ENCODE measurements around the gene NHLH1. TPM values are rescaled to one million over a fixed set of nuclear protein-coding genes. Genes with fewer than 3 reads are reported as not detected.

The NHLH1 gene
- total RNA-seq, 1 experiment from 2014 or later, result 0.48 TPM

DNA sequence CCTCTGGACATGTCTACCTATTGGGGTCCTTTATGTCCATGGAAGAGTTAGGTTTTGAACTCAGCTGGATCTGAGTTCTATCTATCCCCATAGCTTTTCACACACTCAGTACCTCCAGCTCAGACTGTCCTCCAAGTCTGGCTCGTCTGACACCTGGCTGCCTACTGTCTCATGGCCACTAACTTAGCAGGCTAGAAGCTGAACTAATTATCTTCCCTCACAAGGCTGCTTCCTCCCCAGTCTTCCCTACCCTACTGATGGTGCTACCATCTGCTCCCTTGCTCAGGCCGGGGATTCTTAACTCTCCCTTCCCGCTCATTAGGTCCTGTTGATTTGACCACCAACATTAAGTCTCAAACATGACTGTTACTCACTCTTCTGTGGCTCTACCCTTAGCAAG lies 46.8 kb downstream of the NHLH1 start:
- Histone ChIP-seq H3K27me3 (ENCODE audit: low read length) (no peaks in the 10 kb centered on the region), H3K79me2 (ENCODE audit: low read length) (no peaks in the 10 kb centered on the region), H3K4me3 (ENCODE audit: low read length) (no peak overlapping the region), H3K9me2 (replicated peaks; ENCODE audit: insufficient read depth, low read length) (no peaks in the 10 kb centered on the region), H2AFZ (ENCODE audit: low read length) (no peak overlapping the region), H3K36me3 (ENCODE audit: insufficient read depth, low read length) (no peaks in the 10 kb centered on the region), H3K27ac (ENCODE audit: low read length) (no peak overlapping the region), H3K9me3 (ENCODE audit: low read length) (no peaks in the 10 kb centered on the region), H3K4me2 (ENCODE audit: low read depth, low read length, poor library complexity, severe bottlenecking) (no peak overlapping the region), H3K9ac (ENCODE audit: low read length) (no peak overlapping the region), H4K20me1 (ENCODE audit: insufficient read depth, low read depth, low read length) (no peaks in the 10 kb centered on the region), H3K4me1 (ENCODE audit: low read length) (no peaks in the 10 kb centered on the region)
- no peak for DNase-seq

DNA sequence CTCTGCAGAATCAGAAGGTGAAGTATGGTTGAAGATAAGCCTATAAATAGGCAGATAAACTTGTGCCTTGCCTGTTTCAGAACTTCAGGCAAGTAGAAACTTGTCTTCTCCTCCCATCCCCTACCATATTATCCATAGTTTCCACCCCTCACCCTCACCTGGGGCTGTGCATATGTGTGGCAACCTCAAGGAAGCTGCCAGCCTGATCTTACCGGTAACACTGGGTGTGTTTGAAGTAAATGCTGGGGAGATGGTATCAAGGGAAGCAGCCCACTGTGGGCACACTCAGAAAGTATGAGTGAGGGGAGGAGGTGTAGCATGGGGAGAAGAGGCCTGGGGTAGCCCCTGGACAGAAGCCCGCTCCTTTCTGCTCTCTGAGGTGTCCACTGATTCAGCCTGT lies 48.0 kb downstream of the NHLH1 start:
- Histone ChIP-seq H3K27ac (ENCODE audit: low read length) (no peak overlapping the region), H3K27me3 (ENCODE audit: low read length) (no peaks in the 10 kb centered on the region), H4K20me1 (ENCODE audit: insufficient read depth, low read depth, low read length) (no peaks in the 10 kb centered on the region), H3K9me2 (replicated peaks; ENCODE audit: insufficient read depth, low read length) (no peaks in the 10 kb centered on the region), H3K4me1 (ENCODE audit: low read length) (no peaks in the 10 kb centered on the region), H3K36me3 (ENCODE audit: insufficient read depth, low read length) (no peaks in the 10 kb centered on the region), H3K9me3 (ENCODE audit: low read length) (no peaks in the 10 kb centered on the region), H3K9ac (ENCODE audit: low read length) (no peak overlapping the region), H3K79me2 (ENCODE audit: low read length) (no peaks in the 10 kb centered on the region), H3K4me2 (ENCODE audit: low read depth, low read length, poor library complexity, severe bottlenecking) (no peak overlapping the region), H3K4me3 (ENCODE audit: low read length) (no peak overlapping the region), H2AFZ (ENCODE audit: low read length) (no peak overlapping the region)
- DNase-seq, result no peak

GRCh38 chr1:160415696-160416290 lies 48.9 kb downstream of the NHLH1 start:
- no peaks in the 10 kb centered on the region for H3K36me3 ChIP-seq (ENCODE audit: insufficient read depth, low read length)
- no peak overlapping the region for H3K27ac ChIP-seq (ENCODE audit: low read length)
- H4K20me1 ChIP-seq (ENCODE audit: insufficient read depth, low read depth, low read length), result no peaks in the 10 kb centered on the region
- H3K9me2 ChIP-seq (replicated peaks; ENCODE audit: insufficient read depth, low read length), result no peaks in the 10 kb centered on the region
- no peak overlapping the region for H3K4me2 ChIP-seq (ENCODE audit: low read depth, low read length, poor library complexity, severe bottlenecking)
- H3K79me2 ChIP-seq (ENCODE audit: low read length), result no peaks in the 10 kb centered on the region
- no peaks in the 10 kb centered on the region for H3K9me3 ChIP-seq (ENCODE audit: low read length)
- H3K4me3 ChIP-seq (ENCODE audit: low read length), result no peak overlapping the region
- H3K9ac ChIP-seq (ENCODE audit: low read length), result no peak overlapping the region
- no peak for DNase-seq
- no peak overlapping the region for H2AFZ ChIP-seq (ENCODE audit: low read length)
- no peaks in the 10 kb centered on the region for H3K4me1 ChIP-seq (ENCODE audit: low read length)
- H3K27me3 ChIP-seq (ENCODE audit: low read length), result no peaks in the 10 kb centered on the region

GRCh38 chr1:160416369-160416768 lies 49.5 kb downstream of the NHLH1 start:
- Histone ChIP-seq H3K27me3 (ENCODE audit: low read length) (no peaks in the 10 kb centered on the region), H4K20me1 (ENCODE audit: insufficient read depth, low read depth, low read length) (no peaks in the 10 kb centered on the region), H3K27ac (ENCODE audit: low read length) (no peak overlapping the region), H3K9ac (ENCODE audit: low read length) (no peak overlapping the region), H3K9me3 (ENCODE audit: low read length) (no peaks in the 10 kb centered on the region), H3K36me3 (ENCODE audit: insufficient read depth, low read length) (no peaks in the 10 kb centered on the region), H2AFZ (ENCODE audit: low read length) (no peak overlapping the region), H3K9me2 (replicated peaks; ENCODE audit: insufficient read depth, low read length) (no peaks in the 10 kb centered on the region), H3K79me2 (ENCODE audit: low read length) (no peaks in the 10 kb centered on the region), H3K4me3 (ENCODE audit: low read length) (no peak overlapping the region), H3K4me2 (ENCODE audit: low read depth, low read length, poor library complexity, severe bottlenecking) (no peak overlapping the region), H3K4me1 (ENCODE audit: low read length) (no peaks in the 10 kb centered on the region)
- no peak for DNase-seq

DNA sequence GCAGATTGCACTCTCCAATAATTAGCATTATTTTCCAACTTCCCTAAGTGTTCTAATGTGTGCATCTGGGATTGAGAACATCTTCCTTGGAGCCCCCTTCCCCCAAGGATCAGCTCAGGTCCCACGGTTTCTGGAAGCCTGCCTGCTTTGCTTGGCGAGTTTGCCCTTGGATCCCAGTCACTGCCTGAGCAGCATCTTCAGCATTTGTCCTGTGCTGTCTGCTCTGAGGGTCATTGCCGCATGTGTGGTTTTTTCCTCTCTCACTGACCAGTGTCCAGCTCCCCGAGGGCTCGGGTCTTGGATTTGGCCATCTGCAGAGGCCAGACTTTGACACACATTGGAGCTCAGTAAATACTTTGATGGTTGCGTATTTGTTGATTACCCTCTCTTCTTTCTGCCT lies 51.6 kb downstream of the NHLH1 start:
- Histone ChIP-seq H3K36me3 (ENCODE audit: insufficient read depth, low read length) (no peaks in the 10 kb centered on the region), H3K9me2 (replicated peaks; ENCODE audit: insufficient read depth, low read length) (no peaks in the 10 kb centered on the region), H4K20me1 (ENCODE audit: insufficient read depth, low read depth, low read length) (no peaks in the 10 kb centered on the region), H3K27ac (ENCODE audit: low read length) (no peak overlapping the region), H3K4me3 (ENCODE audit: low read length) (no peak overlapping the region), H3K4me1 (ENCODE audit: low read length) (no peaks in the 10 kb centered on the region), H3K27me3 (ENCODE audit: low read length) (no peaks in the 10 kb centered on the region), H2AFZ (ENCODE audit: low read length) (no peak overlapping the region), H3K9ac (ENCODE audit: low read length) (no peak overlapping the region), H3K79me2 (ENCODE audit: low read length) (no peaks in the 10 kb centered on the region), H3K4me2 (ENCODE audit: low read depth, low read length, poor library complexity, severe bottlenecking) (no peak overlapping the region), H3K9me3 (ENCODE audit: low read length) (no peaks in the 10 kb centered on the region)
- DNase-seq, result no peak

GRCh38 chr1:160419150-160419837 lies 52.4 kb downstream of the NHLH1 start:
- no peaks in the 10 kb centered on the region for H4K20me1 ChIP-seq (ENCODE audit: insufficient read depth, low read depth, low read length)
- no peak overlapping the region for H2AFZ ChIP-seq (ENCODE audit: low read length)
- no peak overlapping the region for H3K4me3 ChIP-seq (ENCODE audit: low read length)
- H3K27ac ChIP-seq (ENCODE audit: low read length), result no peak overlapping the region
- H3K9me3 ChIP-seq (ENCODE audit: low read length), result no peaks in the 10 kb centered on the region
- no peak overlapping the region for H3K4me2 ChIP-seq (ENCODE audit: low read depth, low read length, poor library complexity, severe bottlenecking)
- H3K79me2 ChIP-seq (ENCODE audit: low read length), result no peaks in the 10 kb centered on the region
- H3K9ac ChIP-seq (ENCODE audit: low read length), result no peak overlapping the region
- H3K27me3 ChIP-seq (ENCODE audit: low read length), result no peaks in the 10 kb centered on the region
- no peaks in the 10 kb centered on the region for H3K36me3 ChIP-seq (ENCODE audit: insufficient read depth, low read length)
- DNase-seq, result no peak
- no peaks in the 10 kb centered on the region for H3K9me2 ChIP-seq (replicated peaks; ENCODE audit: insufficient read depth, low read length)
- no peaks in the 10 kb centered on the region for H3K4me1 ChIP-seq (ENCODE audit: low read length)

- H4K20me1 ChIP-seq (ENCODE audit: insufficient read depth, low read depth, low read length), result no peaks in the 10 kb centered on the region
- H3K27ac ChIP-seq (ENCODE audit: low read length), result no peak overlapping the region
- H2AFZ ChIP-seq (ENCODE audit: low read length), result no peak overlapping the region
- H3K79me2 ChIP-seq (ENCODE audit: low read length), result no peaks in the 10 kb centered on the region
- no peak for DNase-seq
- no peak overlapping the region for H3K9ac ChIP-seq (ENCODE audit: low read length)
- H3K9me2 ChIP-seq (replicated peaks; ENCODE audit: insufficient read depth, low read length), result no peaks in the 10 kb centered on the region
- no peaks in the 10 kb centered on the region for H3K36me3 ChIP-seq (ENCODE audit: insufficient read depth, low read length)
- no peak overlapping the region for H3K4me2 ChIP-seq (ENCODE audit: low read depth, low read length, poor library complexity, severe bottlenecking)
- H3K27me3 ChIP-seq (ENCODE audit: low read length), result no peaks in the 10 kb centered on the region
- no peak overlapping the region for H3K4me3 ChIP-seq (ENCODE audit: low read length)
- no peaks in the 10 kb centered on the region for H3K9me3 ChIP-seq (ENCODE audit: low read length)
- H3K4me1 ChIP-seq (ENCODE audit: low read length), result no peaks in the 10 kb centered on the region
Measured at GRCh38 chr1:160419838-160420169, 52.9 kb downstream of the NHLH1 start.

GRCh38 chr1:160420881-160421842 lies 54.3 kb downstream of the NHLH1 start:
- Histone ChIP-seq H3K4me2 (ENCODE audit: low read depth, low read length, poor library complexity, severe bottlenecking) (no peak overlapping the region), H3K9me2 (replicated peaks; ENCODE audit: insufficient read depth, low read length) (no peaks in the 10 kb centered on the region), H3K27ac (ENCODE audit: low read length) (no peak overlapping the region)

More at GRCh38 chr1:160420881-160421842, 54.3 kb downstream of the NHLH1 start:
- no peaks in the 10 kb centered on the region for H4K20me1 ChIP-seq (ENCODE audit: insufficient read depth, low read depth, low read length)
- no peaks in the 10 kb centered on the region for H3K27me3 ChIP-seq (ENCODE audit: low read length)
- H3K36me3 ChIP-seq (ENCODE audit: insufficient read depth, low read length), result no peaks in the 10 kb centered on the region
- no peaks in the 10 kb centered on the region for H3K9me3 ChIP-seq (ENCODE audit: low read length)
- H3K9ac ChIP-seq (ENCODE audit: low read length), result no peak overlapping the region
- H2AFZ ChIP-seq (ENCODE audit: low read length), result no peak overlapping the region
- H3K4me3 ChIP-seq (ENCODE audit: low read length), result no peak overlapping the region
- no peak for DNase-seq
- H3K4me1 ChIP-seq (ENCODE audit: low read length), result no peaks in the 10 kb centered on the region
- no peaks in the 10 kb centered on the region for H3K79me2 ChIP-seq (ENCODE audit: low read length)
